HepG2 (cell line): ENCODE results near the gene MBTPS2. TPM values are rescaled to one million over a fixed set of nuclear protein-coding genes. Genes with fewer than 3 reads are reported as not detected.

ENCODE experiments used
- ATAC-seq: fragments of 200-7000 bp; cut with Tn5 transposase; 3 replicates; pipeline ENCODE4 v1.9.1; 2020; ENCODE audit warnings: mild to moderate bottlenecking, moderate library complexity
- BruUV-seq: library from RNA; stranded (reverse); fragments of 400-500 nt; replicated peaks from 2 replicates; lab custom pipeline; 2021; lab: Mats Ljungman, UMichigan
- CTCF ChIA-PET: fragments of 300-600 bp; formaldehyde crosslinking; extraction: SDS; loops from one replicate; lab custom pipeline; 2021; ENCODE audit warnings: low total read pairs, inconsistent platforms, low intra/inter-chr PET ratio; lab: Yijun Ruan, JAX
- POLR2A ChIA-PET: fragments of 350-600 bp; sonication (Branson Sonifier 250); formaldehyde crosslinking; loops from one replicate; lab custom pipeline; 2020; ENCODE audit warnings: antibody characterized with exemption, inconsistent platforms; lab: Yijun Ruan, JAX
- DNase-seq: peaks from one replicate; pipeline ENCODE4 v3.0.0-alpha.2; 2015; ENCODE audit warnings: low spot score
- FAIRE-seq: peaks from 3 replicates; lab custom pipeline; 2011; peaks lifted over from hg19 to GRCh38; lab: Jason Lieb, UNC
- H2AFZ ChIP-seq: one replicate; pipeline ENCODE4 v1.6.1; 2011; ENCODE audit warnings: low read length, inconsistent platforms
- H3K27ac ChIP-seq: fragments of 300-600 bp; 3 replicates; pipeline ENCODE4 v1.8.0; 2011; ENCODE audit warnings: mixed run types, mild to moderate bottlenecking, mixed read lengths, low read length, inconsistent platforms; ENCODE audit not compliant: insufficient read depth; ENCODE audit errors: extremely low read length
- H3K27me3 ChIP-seq, 2 experiments: fragments of 200-600 bp in 1 of 2; 2 replicates in 1 of 2; 3 replicates in 1 of 2; pipeline versions ENCODE4 v1.6.0 to v1.8.0; 2011; ENCODE audit warnings: low read length in 2 of 2, mild to moderate bottlenecking in 2 of 2, moderate library complexity in 2 of 2, inconsistent platforms in 1 of 2; ENCODE audit not compliant: insufficient read depth in 2 of 2, control insufficient read depth in 1 of 2
- H3K36me3 ChIP-seq, 2 experiments: fragments of 200-600 bp in 1 of 2; replicated peaks in 1 of 2; 2 replicates in 1 of 2; 3 replicates in 1 of 2; pipeline versions ENCODE4 v1.5.1 to v1.8.0; 2011; ENCODE audit warnings: low read length in 2 of 2, inconsistent platforms in 1 of 2; ENCODE audit not compliant: insufficient read depth in 2 of 2, control insufficient read depth in 1 of 2
- H3K4me1 ChIP-seq: 2 replicates; pipeline ENCODE4 v1.5.1; 2012; ENCODE audit warnings: low read length, inconsistent platforms; ENCODE audit not compliant: insufficient read depth
- H3K4me2 ChIP-seq: 2 replicates; pipeline ENCODE4 v1.6.0; 2011; ENCODE audit warnings: low read depth, low read length, inconsistent platforms
- H3K4me3 ChIP-seq, 3 experiments: fragments of 200-600 bp in 1 of 3; sonication (generic), shearing (Covaris generic) in 1 of 3; replicated peaks in 1 of 3; 2 replicates each; pipeline ENCODE4 v1.5.1; 2011 to 2016; ENCODE audit warnings: low read length in 3 of 3, inconsistent platforms in 2 of 3, low read depth in 2 of 3, mild to moderate bottlenecking in 2 of 3, control low read depth in 1 of 3, mixed read lengths in 1 of 3; ENCODE audit not compliant: insufficient read depth in 1 of 3
- H3K79me2 ChIP-seq: one replicate; pipeline ENCODE4 v1.6.1; 2011; ENCODE audit warnings: low read length, inconsistent platforms; ENCODE audit not compliant: insufficient read depth
- H3K9ac ChIP-seq: 2 replicates; pipeline ENCODE4 v1.6.0; 2011; ENCODE audit warnings: mild to moderate bottlenecking, low read depth, low read length, inconsistent platforms; ENCODE audit not compliant: insufficient read depth
- H3K9me3 ChIP-seq: 2 replicates; pipeline ENCODE4 v1.5.1; 2012; ENCODE audit warnings: mild to moderate bottlenecking, low read length
- H4K20me1 ChIP-seq: 2 replicates; pipeline ENCODE4 v1.6.0; 2011; ENCODE audit warnings: inconsistent platforms, mild to moderate bottlenecking, low read length, moderate library complexity; ENCODE audit not compliant: insufficient read depth
- DRAP1 ChIP-seq: IDR thresholded peaks from 2 replicates; pipeline ENCODE4 v1.6.1; 2016; ENCODE audit warnings: missing genetic modification reagents, missing compliant biosample characterization
- GZF1 ChIP-seq: sonication (generic); formaldehyde crosslinking; IDR thresholded peaks from 2 replicates; pipeline ENCODE4 v1.5.1; 2020; ENCODE audit warnings: mild to moderate bottlenecking, missing genetic modification reagents
- KLF9 ChIP-seq: IDR thresholded peaks from 2 replicates; pipeline ENCODE4 v1.6.1; 2016; ENCODE audit warnings: low read depth
- NFIC ChIP-seq: IDR thresholded peaks from 2 replicates; pipeline ENCODE4 v1.6.1; 2012; ENCODE audit warnings: mild to moderate bottlenecking, low read length, inconsistent platforms
- PLRG1 ChIP-seq: fragments of 450-650 bp; conservative IDR thresholded peaks from 2 replicates; pipeline ENCODE4 v1.6.1; 2016
- THAP7 ChIP-seq: sonication (generic); formaldehyde crosslinking; IDR thresholded peaks from 2 replicates; pipeline ENCODE4 v1.8.1; 2023; ENCODE audit warnings: mild to moderate bottlenecking, missing genetic modification reagents
- ZFP91 ChIP-seq: sonication (generic); formaldehyde crosslinking; IDR thresholded peaks from 2 replicates; pipeline ENCODE4 v1.9.0; 2022; ENCODE audit warnings: missing genetic modification reagents, mild to moderate bottlenecking, borderline replicate concordance
- ZNF430 ChIP-seq: sonication (generic); formaldehyde crosslinking; IDR thresholded peaks from 2 replicates; pipeline ENCODE4 v1.9.0; 2021; ENCODE audit warnings: mild to moderate bottlenecking, missing genetic modification reagents
- ZNF598 ChIP-seq: sonication (generic); formaldehyde crosslinking; IDR thresholded peaks from 2 replicates; pipeline ENCODE4 v1.5.1; 2020; ENCODE audit warnings: mild to moderate bottlenecking, missing genetic modification reagents, borderline replicate concordance
- WGBS: methylation state at CpG from one replicate; pipeline ENCODE4 v1.1.6; 2017; ENCODE audit warnings: low lambda C conversion rate; 5-methylcytosine and 5-hydroxymethylcytosine counted together
- in situ Hi-C: cut with HindIII; loops from 2 replicates; pipeline ENCODE4 v1.10.0; 2017; ENCODE audit warnings: low pct_unique_long_range_greater_than_20kb; ENCODE audit not compliant: extremely low pct_ligation_motif_present
- intact Hi-C: fragments of 100-400 bp; cut with micrococcal nuclease; formaldehyde crosslinking; loops from one replicate; pipeline ENCODE4 v1.10.0; 2022; ENCODE audit not compliant: unreplicated experiment
- polyA plus RNA-seq, 8 experiments: library from polyadenylated mRNA; depleted of rRNA in 3 of 8; stranded (reverse) in 7 of 8; unstranded in 1 of 8; fragments of >200 nt; fragmentation: Illumina TruSeq in 4 of 8; extraction: Trizol in 4 of 8; gene quantifications; 2 replicates each; pipeline versions ENCODE4 v1.2.1 to v1.2.3, GENCODE V29; 2011 to 2016; ENCODE audit warnings: low read depth in 4 of 8, missing spikeins in 1 of 8, mixed read lengths in 1 of 8; ENCODE audit not compliant: insufficient read depth in 1 of 8
- total RNA-seq, 5 experiments: library from RNA; depleted of rRNA; stranded (reverse); fragments of >200 nt; fragmentation: Illumina TruSeq; extraction: Trizol; gene quantifications; 2 replicates each; pipeline ENCODE4 v1.2.3, GENCODE V29; 2016; ENCODE audit warnings: low read depth in 1 of 5

MBTPS2 gene
- total and polyA plus RNA-seq, 2 of the 13 experiments (the other 11 are each of a cell fraction or from before 2014, with no cell fraction given): 5.7 to 14.4 TPM

GRCh38 chrX:21802054-21802670 lies 37.3 kb upstream of the MBTPS2 start:
- no peaks in the 10 kb centered on the region for H3K79me2 ChIP-seq
- H3K27me3 ChIP-seq: no peaks in the 10 kb centered on the region
- TF ChIP-seq ZFP91 (CRISPR knock-in tag) (no peak), NFIC (no peak), ZNF430 (CRISPR knock-in tag) (no peak), KLF9 (no peak), ZNF598 (CRISPR knock-in tag) (no peak), DRAP1 (CRISPR knock-in tag) (no peak), THAP7 (CRISPR knock-in tag) (no peak), PLRG1 (no peak), GZF1 (CRISPR knock-in tag) (no peak)
- TF ChIP-seq, all 625 proteins: peak for 0
- in situ Hi-C loops: no loop called here
- DNase-seq (no peak), FAIRE-seq (no peak), ATAC-seq (no peak)
- H3K4me2 ChIP-seq: no peak overlapping the region
- ChIA-PET CTCF (no interaction called here), POLR2A (no interaction called here)
- H2AFZ ChIP-seq: no peak overlapping the region
- H3K36me3 ChIP-seq: no peaks in the 10 kb centered on the region
- WGBS: 85% methylated on average over 7 of the region's 7 CpGs
- intact Hi-C loops: no loop called here
- H4K20me1 ChIP-seq: no peaks in the 10 kb centered on the region
- H3K9ac ChIP-seq: no peak overlapping the region
- no peak overlapping the region for H3K27ac ChIP-seq
- peaks cover 47% of the 10 kb centered on the region for H3K4me1 ChIP-seq
- no peaks in the 10 kb centered on the region for H3K9me3 ChIP-seq
- no TSS peak for BruUV-seq
- no peak overlapping the region for H3K4me3 ChIP-seq
